ENCODE measurements around the gene AURKAIP1.

GRCh38 chr1:1343811-1344421 is 31.1 kb downstream of the AURKAIP1 start:
- no peak for TF ChIP-seq CTCF (IDR thresholded peaks at IDR 0.05)
- no peak for TF ChIP-seq POLR2AphosphoS5 (IDR thresholded peaks at IDR 0.05)
- TF ChIP-seq POLR2A (IDR thresholded peaks at IDR 0.05; ENCODE audit: low read depth) = no peak
